Vagina (tissue), 2 donors: ENCODE results near the gene C2orf42. TPM values are rescaled to one million over a fixed set of nuclear protein-coding genes. Genes with fewer than 3 reads are reported as not detected.

Experiments
- DNase-seq, 2 donors: peaks; one replicate each; pipeline ENCODE4 v3.0.0-alpha.2; 2017; ENCODE audit errors: extremely low spot score in 2 of 2
- H3K27ac ChIP-seq: fragments of 200-600 bp; sonication (generic); one replicate; pipeline ENCODE4 v1.5.1; 2019
- H3K27me3 ChIP-seq: fragments of 200-600 bp; sonication (generic); one replicate; pipeline ENCODE4 v1.5.1; 2019
- H3K36me3 ChIP-seq, 2 donors: fragments of 200-600 bp; sonication (generic); one replicate each; pipeline ENCODE4 v1.5.1; 2017 to 2019
- H3K4me1 ChIP-seq: fragments of 200-600 bp; sonication (generic); one replicate; pipeline ENCODE4 v1.5.1; 2019
- H3K4me3 ChIP-seq, 2 donors: fragments of 200-600 bp; sonication (generic); 1 replicate in 1 of 2; 2 replicates in 1 of 2; pipeline ENCODE4 v1.5.1; 2016 to 2019
- H3K9me3 ChIP-seq: fragments of 200-600 bp; sonication (generic); one replicate; pipeline ENCODE4 v1.5.1; 2019
- CTCF ChIP-seq, 3 experiments: fragments of 450-650 bp in 2 of 3; fragments of 200-600 bp in 1 of 3; sonication (generic) in 1 of 3; IDR thresholded peaks; one replicate each; pipeline ENCODE4 v1.5.1; 2017 to 2019; ENCODE audit warnings: antibody characterized with exemption in 3 of 3, mild to moderate bottlenecking in 2 of 3, moderate library complexity in 2 of 3
- POLR2A ChIP-seq, 2 donors: fragments of 450-650 bp; IDR thresholded peaks; one replicate each; pipeline ENCODE4 v1.6.1; 2017; ENCODE audit warnings: antibody characterized with exemption in 2 of 2, mild to moderate bottlenecking in 2 of 2, moderate library complexity in 2 of 2
- POLR2AphosphoS5 ChIP-seq, 2 donors: sonication (generic); formaldehyde crosslinking; IDR thresholded peaks; one replicate each; pipeline ENCODE4 v1.9.0; 2017; ENCODE audit warnings: antibody characterized with exemption in 2 of 2, mild to moderate bottlenecking in 2 of 2, low read depth in 1 of 2; ENCODE audit not compliant: insufficient read depth in 1 of 2
- intact Hi-C: fragments of 100-400 bp; cut with DNase I; formaldehyde crosslinking; loops from one replicate; pipeline ENCODE4 v1.15.1; 2023
- total RNA-seq: library from RNA; depleted of rRNA; stranded (reverse); fragments of >200 nt; gene quantifications from one replicate; pipeline ENCODE4 v1.2.3, GENCODE V29; 2016

The C2orf42 gene
- total RNA-seq, 1 donor from 2014 or later, result 17.4 TPM

GRCh38 chr2:70203086-70203485, 12.3 kb upstream of the C2orf42 start:
- H3K27ac ChIP-seq, result no peak overlapping the region
- H3K4me3 ChIP-seq, result no peak overlapping the region
- no peak for DNase-seq
- TF ChIP-seq POLR2AphosphoS5 (IDR thresholded peaks at IDR 0.05; ENCODE audit: insufficient read depth in 1 of 2, low read depth in 1 of 2) (no peak), POLR2A (IDR thresholded peaks at IDR 0.05) (no peak), CTCF (IDR thresholded peaks at IDR 0.05) (no peak)
- no peaks in the 10 kb centered on the region for H3K9me3 ChIP-seq
- intact Hi-C loops, result no loop called here
- H3K27me3 ChIP-seq, result no peaks in the 10 kb centered on the region
- no peaks in the 10 kb centered on the region for H3K4me1 ChIP-seq
- no peaks in the 10 kb centered on the region for H3K36me3 ChIP-seq

GRCh38 chr2:70202236-70202806, 11.5 kb upstream of the C2orf42 start:
- Histone ChIP-seq H3K4me3 (no peak overlapping the region), H3K4me1 (no peaks in the 10 kb centered on the region), H3K36me3 (no peaks in the 10 kb centered on the region), H3K27me3 (no peaks in the 10 kb centered on the region), H3K9me3 (no peaks in the 10 kb centered on the region), H3K27ac (no peak overlapping the region)
- no peak for DNase-seq
- intact Hi-C loops, result no loop called here
- TF ChIP-seq POLR2A (IDR thresholded peaks at IDR 0.05) (no peak), CTCF (IDR thresholded peaks at IDR 0.05) (no peak)

GRCh38 chr2:70201831-70202230, 11.0 kb upstream of the C2orf42 start:
- Histone ChIP-seq H3K27ac (no peak overlapping the region), H3K4me3 (no peak overlapping the region), H3K36me3 (no peaks in the 10 kb centered on the region), H3K4me1 (no peaks in the 10 kb centered on the region), H3K9me3 (no peaks in the 10 kb centered on the region), H3K27me3 (no peaks in the 10 kb centered on the region)
- intact Hi-C loops, result no loop called here
- no peak for DNase-seq
- no peak for TF ChIP-seq CTCF (IDR thresholded peaks at IDR 0.05)
- no peak for TF ChIP-seq POLR2A (IDR thresholded peaks at IDR 0.05)

- no peaks in the 10 kb centered on the region for H3K27me3 ChIP-seq
- H3K27ac ChIP-seq, result no peak overlapping the region
- intact Hi-C loops, result no loop called here
- no peaks in the 10 kb centered on the region for H3K36me3 ChIP-seq
- TF ChIP-seq POLR2AphosphoS5 (IDR thresholded peaks at IDR 0.05; ENCODE audit: insufficient read depth in 1 of 2, low read depth in 1 of 2), result no peak
- TF ChIP-seq POLR2A (IDR thresholded peaks at IDR 0.05), result no peak
- no peak for TF ChIP-seq CTCF (IDR thresholded peaks at IDR 0.05)
- H3K4me3 ChIP-seq, result no peak overlapping the region
- DNase-seq, result no peak
- no peaks in the 10 kb centered on the region for H3K4me1 ChIP-seq
- H3K9me3 ChIP-seq, result no peaks in the 10 kb centered on the region
Measured at GRCh38 chr2:70201225-70201768, 10.5 kb upstream of the C2orf42 start.

- Histone ChIP-seq H3K27ac (no peak overlapping the region), H3K4me1 (no peaks in the 10 kb centered on the region), H3K27me3 (no peaks in the 10 kb centered on the region), H3K9me3 (no peaks in the 10 kb centered on the region), H3K36me3 (no peaks in the 10 kb centered on the region), H3K4me3 (no peak overlapping the region)
- no peak for DNase-seq
- intact Hi-C loops, result no loop called here
- TF ChIP-seq CTCF (IDR thresholded peaks at IDR 0.05), result no peak
- no peak for TF ChIP-seq POLR2A (IDR thresholded peaks at IDR 0.05)
- no peak for TF ChIP-seq POLR2AphosphoS5 (IDR thresholded peaks at IDR 0.05; ENCODE audit: insufficient read depth in 1 of 2, low read depth in 1 of 2)
Measured at GRCh38 chr2:70199320-70199864, 8.6 kb upstream of the C2orf42 start.
